ENCODE results near the gene TARS3.

DNA sequence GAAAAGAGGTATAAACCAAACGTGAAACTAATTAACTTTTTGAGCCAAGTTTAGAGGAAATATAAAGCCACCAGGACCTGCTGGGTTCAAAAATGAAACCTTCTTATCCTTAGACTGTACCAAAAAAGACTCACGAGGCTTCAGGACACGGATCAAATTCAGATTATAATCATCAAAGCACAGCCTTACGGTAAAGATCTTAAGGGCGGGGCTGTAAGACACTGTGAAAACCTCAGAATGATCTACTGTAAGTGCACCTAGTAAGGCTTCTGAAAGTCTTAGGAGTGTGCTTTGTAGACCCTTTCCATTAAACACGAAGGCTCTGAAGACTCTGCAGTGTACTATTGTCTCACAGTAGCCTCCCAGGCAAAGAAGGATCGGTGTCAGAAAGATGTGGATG, 26.8 kb downstream of the TARS3 start:
- TF ChIP-seq, protein P1, sequence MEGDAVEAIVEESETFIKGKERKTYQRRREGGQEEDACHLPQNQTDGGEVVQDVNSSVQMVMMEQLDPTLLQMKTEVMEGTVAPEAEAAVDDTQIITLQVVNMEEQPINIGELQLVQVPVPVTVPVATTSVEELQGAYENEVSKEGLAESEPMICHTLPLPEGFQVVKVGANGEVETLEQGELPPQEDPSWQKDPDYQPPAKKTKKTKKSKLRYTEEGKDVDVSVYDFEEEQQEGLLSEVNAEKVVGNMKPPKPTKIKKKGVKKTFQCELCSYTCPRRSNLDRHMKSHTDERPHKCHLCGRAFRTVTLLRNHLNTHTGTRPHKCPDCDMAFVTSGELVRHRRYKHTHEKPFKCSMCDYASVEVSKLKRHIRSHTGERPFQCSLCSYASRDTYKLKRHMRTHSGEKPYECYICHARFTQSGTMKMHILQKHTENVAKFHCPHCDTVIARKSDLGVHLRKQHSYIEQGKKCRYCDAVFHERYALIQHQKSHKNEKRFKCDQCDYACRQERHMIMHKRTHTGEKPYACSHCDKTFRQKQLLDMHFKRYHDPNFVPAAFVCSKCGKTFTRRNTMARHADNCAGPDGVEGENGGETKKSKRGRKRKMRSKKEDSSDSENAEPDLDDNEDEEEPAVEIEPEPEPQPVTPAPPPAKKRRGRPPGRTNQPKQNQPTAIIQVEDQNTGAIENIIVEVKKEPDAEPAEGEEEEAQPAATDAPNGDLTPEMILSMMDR (IDR thresholded peaks at IDR 0.05), result no peak
- no peak for TF ChIP-seq POLR2A (IDR thresholded peaks at IDR 0.05)

All from Peyer's patch (tissue), 4 donors.